Suprapubic skin (tissue), 4 donors: ENCODE measurements around the gene RPL10. TPM values are rescaled to one million over a fixed set of nuclear protein-coding genes. Genes with fewer than 3 reads are reported as not detected.

ENCODE experiments used
- DNase-seq, 2 donors: peaks; one replicate each; pipeline ENCODE4 v3.0.0-alpha.2; 2019; ENCODE audit warnings: low spot score in 2 of 2
- H3K27ac ChIP-seq: fragments of 200-600 bp; sonication (generic); one replicate; pipeline ENCODE4 v1.5.1; 2019
- H3K27me3 ChIP-seq: fragments of 200-600 bp; sonication (generic); one replicate; pipeline ENCODE4 v1.5.1; 2019
- H3K36me3 ChIP-seq: fragments of 200-600 bp; sonication (generic); one replicate; pipeline ENCODE4 v1.5.1; 2019
- H3K4me1 ChIP-seq: fragments of 200-600 bp; sonication (generic); one replicate; pipeline ENCODE4 v1.5.1; 2019
- H3K4me3 ChIP-seq: fragments of 200-600 bp; sonication (generic); one replicate; pipeline ENCODE4 v1.5.1; 2019; ENCODE audit warnings: mild to moderate bottlenecking
- H3K9me3 ChIP-seq: fragments of 200-600 bp; sonication (generic); one replicate; pipeline ENCODE4 v1.5.1; 2019
- EP300 ChIP-seq: sonication (generic); formaldehyde crosslinking; IDR thresholded peaks from one replicate; pipeline ENCODE4 v1.6.1; 2017; ENCODE audit warnings: antibody characterized with exemption
- POLR2A ChIP-seq, 2 donors: fragments of 450-650 bp; IDR thresholded peaks; one replicate each; pipeline ENCODE4 v1.6.1; 2017; ENCODE audit warnings: antibody characterized with exemption in 2 of 2, mild to moderate bottlenecking in 2 of 2, moderate library complexity in 2 of 2
- POLR2AphosphoS5 ChIP-seq, 3 donors: sonication (generic); formaldehyde crosslinking; IDR thresholded peaks; one replicate each; pipeline ENCODE4 v1.6.1; 2017; ENCODE audit warnings: antibody characterized with exemption in 3 of 3
- WGBS: methylation state at CpG from one replicate; pipeline ENCODE4 v1.1.5; 2018; 5-methylcytosine and 5-hydroxymethylcytosine counted together
- total RNA-seq, 4 donors: library from RNA; depleted of rRNA; stranded (reverse); fragments of >200 nt; gene quantifications; one replicate each; pipeline ENCODE4 v1.1.0, GENCODE V29; 2016
- TF ChIP-seq, protein P1 (sequence below), 2 donors: fragments of 200-600 bp in 1 of 2; fragments of 450-650 bp in 1 of 2; sonication (generic) in 1 of 2; IDR thresholded peaks; one replicate each; pipeline ENCODE4 v1.5.1; 2016 to 2019; ENCODE audit warnings: antibody characterized with exemption in 2 of 2, mild to moderate bottlenecking in 1 of 2, moderate library complexity in 1 of 2

The RPL10 gene
- total RNA-seq, 4 donors from 2014 or later = 3,684 to 7,390 (median 6,600) TPM

DNA sequence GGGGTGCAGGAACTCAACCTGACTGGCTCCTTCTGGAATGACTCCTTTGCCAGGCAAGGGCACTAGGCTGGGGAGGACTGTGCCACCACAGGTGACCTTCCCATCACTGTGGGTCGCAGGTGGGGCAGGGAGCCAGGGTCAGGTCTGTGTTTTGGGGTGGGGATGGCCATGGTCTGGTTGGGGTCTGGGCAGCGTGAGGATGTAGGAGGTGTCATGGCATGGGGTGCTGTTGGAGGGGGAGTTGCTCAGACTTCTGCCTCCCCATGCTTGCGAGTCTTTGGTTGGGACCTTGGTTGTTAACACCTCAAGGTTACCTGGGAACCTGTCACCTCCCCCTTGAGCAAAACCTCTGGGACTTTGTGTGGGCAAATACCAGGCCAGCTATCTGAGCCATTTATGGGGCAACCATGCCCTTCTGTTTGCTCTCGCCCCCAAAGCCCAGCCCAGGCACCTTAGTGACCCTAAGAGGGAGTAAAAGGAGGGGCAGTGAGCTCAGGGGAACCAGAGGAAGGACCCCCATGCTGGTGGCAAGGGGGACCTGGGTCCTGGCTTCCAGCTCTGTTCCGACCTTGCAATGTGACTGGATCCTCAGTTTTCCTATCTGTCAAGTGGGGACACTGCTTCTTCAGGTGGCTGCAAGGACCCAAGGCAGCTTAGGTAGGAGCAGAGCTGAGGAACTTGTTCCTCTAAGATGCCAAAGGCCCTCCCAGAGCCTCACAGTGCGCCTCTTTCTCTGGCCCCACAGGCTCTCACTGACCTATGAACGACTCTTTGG, 36.4 kb downstream of the RPL10 start:
- Histone ChIP-seq H3K27me3 (no peaks in the 10 kb centered on the region), H3K4me1 (peaks cover 24% of the 10 kb centered on the region), H3K4me3 (no peak overlapping the region), H3K9me3 (no peaks in the 10 kb centered on the region), H3K36me3 (peaks cover 35% of the 10 kb centered on the region), H3K27ac (no peak overlapping the region)
- 100% methylated on average over 2 of the region's 7 CpGs for WGBS
- TF ChIP-seq, protein P1, sequence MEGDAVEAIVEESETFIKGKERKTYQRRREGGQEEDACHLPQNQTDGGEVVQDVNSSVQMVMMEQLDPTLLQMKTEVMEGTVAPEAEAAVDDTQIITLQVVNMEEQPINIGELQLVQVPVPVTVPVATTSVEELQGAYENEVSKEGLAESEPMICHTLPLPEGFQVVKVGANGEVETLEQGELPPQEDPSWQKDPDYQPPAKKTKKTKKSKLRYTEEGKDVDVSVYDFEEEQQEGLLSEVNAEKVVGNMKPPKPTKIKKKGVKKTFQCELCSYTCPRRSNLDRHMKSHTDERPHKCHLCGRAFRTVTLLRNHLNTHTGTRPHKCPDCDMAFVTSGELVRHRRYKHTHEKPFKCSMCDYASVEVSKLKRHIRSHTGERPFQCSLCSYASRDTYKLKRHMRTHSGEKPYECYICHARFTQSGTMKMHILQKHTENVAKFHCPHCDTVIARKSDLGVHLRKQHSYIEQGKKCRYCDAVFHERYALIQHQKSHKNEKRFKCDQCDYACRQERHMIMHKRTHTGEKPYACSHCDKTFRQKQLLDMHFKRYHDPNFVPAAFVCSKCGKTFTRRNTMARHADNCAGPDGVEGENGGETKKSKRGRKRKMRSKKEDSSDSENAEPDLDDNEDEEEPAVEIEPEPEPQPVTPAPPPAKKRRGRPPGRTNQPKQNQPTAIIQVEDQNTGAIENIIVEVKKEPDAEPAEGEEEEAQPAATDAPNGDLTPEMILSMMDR (IDR thresholded peaks at IDR 0.05) = no peak
- TF ChIP-seq EP300 = no peak
- no peak for TF ChIP-seq POLR2A (IDR thresholded peaks at IDR 0.05)
- no peak for TF ChIP-seq POLR2AphosphoS5 (IDR thresholded peaks at IDR 0.05)
- no peak for DNase-seq

DNA sequence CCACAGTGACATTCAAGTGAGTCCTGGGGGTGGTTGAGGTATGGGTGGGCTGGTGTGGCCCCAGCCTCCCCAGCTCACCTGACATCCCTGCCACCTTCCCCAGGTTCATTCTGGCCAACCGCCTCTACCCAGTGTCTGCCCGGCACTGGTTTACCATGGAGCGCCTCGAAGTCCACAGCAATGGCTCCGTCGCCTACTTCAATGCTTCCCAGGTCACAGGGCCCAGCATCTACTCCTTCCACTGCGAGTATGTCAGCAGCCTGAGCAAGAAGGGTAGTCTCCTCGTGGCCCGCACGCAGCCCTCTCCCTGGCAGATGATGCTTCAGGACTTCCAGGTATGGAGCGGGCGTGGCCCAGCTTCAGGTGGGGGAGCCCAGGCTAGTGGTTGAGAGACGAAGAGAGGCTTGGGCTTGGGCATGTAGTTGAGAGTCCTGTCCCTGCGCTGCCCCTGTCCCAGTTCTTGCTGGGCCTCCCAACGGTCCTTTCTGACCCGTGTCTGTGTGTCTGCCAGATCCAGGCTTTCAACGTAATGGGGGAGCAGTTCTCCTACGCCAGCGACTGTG, 37.1 kb downstream of the RPL10 start:
- TF ChIP-seq EP300 (no peak), POLR2AphosphoS5 (IDR thresholded peaks at IDR 0.05) (no peak)
- TF ChIP-seq, protein P1 (IDR thresholded peaks at IDR 0.05) = no peak
- Histone ChIP-seq H3K27ac (no peak overlapping the region), H3K36me3 (peaks cover 41% of the 10 kb centered on the region), H3K4me3 (no peak overlapping the region), H3K4me1 (peaks cover 19% of the 10 kb centered on the region), H3K9me3 (no peaks in the 10 kb centered on the region), H3K27me3 (no peaks in the 10 kb centered on the region)
- 93% methylated on average over 11 of the region's 19 CpGs for WGBS
- DNase-seq = peak in 1 of 2 donors; percentile 59

DNA sequence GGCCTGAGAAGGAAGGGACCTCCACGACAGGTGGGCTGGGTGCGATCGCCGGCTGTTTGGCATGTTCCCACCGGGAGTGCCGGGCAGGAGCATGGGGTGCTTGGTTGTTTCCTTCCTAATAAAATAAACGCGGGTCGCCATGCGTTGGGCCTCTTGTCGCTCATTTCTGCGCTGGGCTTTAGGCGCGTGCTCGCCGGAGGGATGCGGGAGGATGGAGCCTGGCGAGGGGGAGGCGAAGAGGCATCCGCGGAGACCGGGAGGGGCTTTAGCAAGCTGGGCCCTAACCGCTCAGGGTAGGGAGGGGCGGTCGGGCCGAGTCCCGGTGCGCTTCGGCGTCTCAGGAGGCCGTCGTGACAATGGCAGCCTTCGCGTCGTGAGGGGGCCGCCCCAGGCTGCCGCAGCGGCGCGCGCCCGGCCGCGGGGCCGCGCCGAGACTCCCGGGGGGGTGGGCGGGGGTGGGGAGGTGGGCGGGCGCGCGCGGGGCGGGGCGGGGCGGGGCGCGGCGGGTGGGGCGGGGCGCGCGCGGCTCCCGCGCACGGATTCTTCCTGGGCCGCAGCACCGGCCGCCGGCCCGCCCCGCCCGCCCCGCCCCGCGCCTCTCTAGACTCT, 38.3 kb downstream of the RPL10 start:
- Histone ChIP-seq H3K27ac (peak overlapping the region; percentile 88), H3K4me3 (peak overlapping the region; percentile 67), H3K27me3 (no peaks in the 10 kb centered on the region), H3K36me3 (peaks cover 51% of the 10 kb centered on the region), H3K9me3 (no peaks in the 10 kb centered on the region), H3K4me1 (peaks cover 15% of the 10 kb centered on the region)
- no peak for TF ChIP-seq POLR2A (IDR thresholded peaks at IDR 0.05)
- TF ChIP-seq POLR2AphosphoS5 (IDR thresholded peaks at IDR 0.05) = no peak
- TF ChIP-seq EP300 = no peak
- TF ChIP-seq, protein P1 (IDR thresholded peaks at IDR 0.05) = no peak
- DNase-seq = peak in 1 of 2 donors; percentile 64
- 71% methylated on average over 6 of the region's 78 CpGs for WGBS

DNA sequence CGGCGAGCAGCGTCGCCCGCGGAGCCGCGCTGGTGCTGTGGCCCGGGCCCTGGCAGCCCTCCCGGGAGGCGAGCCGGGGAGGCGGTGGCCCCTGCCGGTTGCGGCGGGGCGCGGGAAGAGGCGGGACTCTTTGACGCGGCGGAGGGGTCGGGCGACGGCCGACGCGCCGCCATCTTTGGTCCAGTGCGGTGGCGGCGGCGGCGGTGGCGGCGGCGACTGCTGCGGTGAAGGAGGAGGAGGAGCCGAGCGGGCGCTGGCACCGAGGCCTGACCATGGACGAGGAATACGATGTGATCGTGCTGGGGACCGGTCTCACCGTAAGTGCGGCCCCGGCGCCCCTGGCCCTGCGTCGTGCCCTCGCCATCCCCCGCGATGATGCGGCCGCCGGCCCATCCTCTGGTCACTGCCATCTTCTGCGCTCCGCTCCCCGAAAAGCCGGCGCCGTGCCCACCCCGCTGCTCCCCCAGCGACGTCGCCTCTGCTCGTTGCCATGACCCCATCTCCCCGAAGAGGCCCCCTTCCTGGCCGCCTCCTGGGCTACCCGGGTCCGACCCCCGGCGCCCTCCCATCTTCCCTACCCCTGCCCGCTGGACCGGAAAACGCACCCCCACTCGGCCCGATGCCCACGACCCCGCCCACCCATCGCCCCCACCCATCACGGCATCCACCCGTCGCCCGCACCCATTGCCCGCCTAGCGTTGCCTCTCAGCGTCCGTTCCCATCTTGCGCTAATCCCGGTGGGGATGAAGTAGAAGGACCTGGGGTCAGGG, 39.0 kb downstream of the RPL10 start, which contains the start of gene GDI1:
Gene GDI1 (plus strand): TSS at position 172 of the 770 bp plus-strand sequence. CDS start 101 bp downstream, at position 273.
- H3K9me3 ChIP-seq = no peaks in the 10 kb centered on the region
- peak in 1 of 2 donors; percentile 73 for DNase-seq
- H3K4me3 ChIP-seq = peak within 1 kb of the TSS; percentile 67
- 51% methylated on average over 43 of the region's 93 CpGs for WGBS
- H3K27me3 ChIP-seq = no peaks in the 10 kb centered on the region
- TF ChIP-seq POLR2A (IDR thresholded peaks at IDR 0.05) = no peak
- TF ChIP-seq, protein P1 (IDR thresholded peaks at IDR 0.05) = no peak
- no peak for TF ChIP-seq EP300
- no peak for TF ChIP-seq POLR2AphosphoS5 (IDR thresholded peaks at IDR 0.05)
- peak within 1 kb of the TSS; percentile 88 for H3K27ac ChIP-seq
- H3K4me1 ChIP-seq = peaks cover 15% of the 10 kb centered on the region
- peaks cover 54% of the 10 kb centered on the region for H3K36me3 ChIP-seq
